ENCODE data around the gene AKAIN1.

- TF ChIP-seq YY1 (IDR thresholded peaks at IDR 0.05; ENCODE audit: insufficient read depth, insufficient read length) (no peak), ZNF274 (IDR thresholded peaks at IDR 0.05; ENCODE audit: low read depth, low read length) (no peak), SUZ12 (IDR thresholded peaks at IDR 0.05; ENCODE audit: extremely low read depth, insufficient read depth, insufficient read length) (no peak)
Observed at GRCh38 chr18:5104246-5104645, 92.8 kb downstream of the AKAIN1 start.
